IPS-11a (cell line): ENCODE data around the gene SPOCK3.

ENCODE experiments used
- H3K4me3 ChIP-seq: one replicate; pipeline ENCODE4 v1.5.1; 2013; ENCODE audit warnings: low read depth, low read length, control low read depth

SPOCK3 gene

GRCh38 chr4:167177925-167178324, 56.4 kb downstream of the SPOCK3 start:
- no peak overlapping the region for H3K4me3 ChIP-seq

- no peak overlapping the region for H3K4me3 ChIP-seq
These were observed 57.4 kb downstream of the SPOCK3 start for GRCh38 chr4:167176723-167177367.

- H3K4me3 ChIP-seq, result no peak overlapping the region
These were observed 62.4 kb downstream of the SPOCK3 start for GRCh38 chr4:167171928-167172327.

- H3K4me3 ChIP-seq, result no peak overlapping the region
These were observed 65.7 kb downstream of the SPOCK3 start for GRCh38 chr4:167168611-167169010.

- H3K4me3 ChIP-seq, result no peak overlapping the region
These were observed 83.7 kb downstream of the SPOCK3 start for GRCh38 chr4:167150587-167150986.

GRCh38 chr4:167144605-167145004, 89.7 kb downstream of the SPOCK3 start:
- no peak overlapping the region for H3K4me3 ChIP-seq

- H3K4me3 ChIP-seq, result no peak overlapping the region
These were observed 91.3 kb downstream of the SPOCK3 start for GRCh38 chr4:167143018-167143417.

GRCh38 chr4:167136270-167136669, 98.0 kb downstream of the SPOCK3 start:
- no peak overlapping the region for H3K4me3 ChIP-seq

GRCh38 chr4:167129146-167129545, 105.1 kb downstream of the SPOCK3 start:
- no peak overlapping the region for H3K4me3 ChIP-seq

GRCh38 chr4:167119392-167119791, 114.9 kb downstream of the SPOCK3 start:
- H3K4me3 ChIP-seq, result no peak overlapping the region

GRCh38 chr4:167117273-167117672, 117.0 kb downstream of the SPOCK3 start:
- H3K4me3 ChIP-seq, result no peak overlapping the region

- H3K4me3 ChIP-seq, result no peak overlapping the region
These were observed 119.8 kb downstream of the SPOCK3 start for GRCh38 chr4:167114416-167114971.

- no peak overlapping the region for H3K4me3 ChIP-seq
These were observed 122.7 kb downstream of the SPOCK3 start for GRCh38 chr4:167111622-167112021.

- no peak overlapping the region for H3K4me3 ChIP-seq
These were observed 123.2 kb downstream of the SPOCK3 start for GRCh38 chr4:167111092-167111491.

GRCh38 chr4:167109859-167110258, 124.4 kb downstream of the SPOCK3 start:
- no peak overlapping the region for H3K4me3 ChIP-seq

GRCh38 chr4:167105857-167106256, 128.4 kb downstream of the SPOCK3 start:
- H3K4me3 ChIP-seq, result no peak overlapping the region

GRCh38 chr4:167102475-167102874, 131.8 kb downstream of the SPOCK3 start:
- no peak overlapping the region for H3K4me3 ChIP-seq

GRCh38 chr4:167101035-167101434, 133.3 kb downstream of the SPOCK3 start:
- no peak overlapping the region for H3K4me3 ChIP-seq

- no peak overlapping the region for H3K4me3 ChIP-seq
These were observed 134.2 kb downstream of the SPOCK3 start for GRCh38 chr4:167100120-167100519.

- no peak overlapping the region for H3K4me3 ChIP-seq
These were observed 146.2 kb downstream of the SPOCK3 start for GRCh38 chr4:167088115-167088514.

GRCh38 chr4:167084321-167084720, 150.0 kb downstream of the SPOCK3 start:
- H3K4me3 ChIP-seq, result no peak overlapping the region

GRCh38 chr4:167079762-167080161, 154.5 kb downstream of the SPOCK3 start:
- H3K4me3 ChIP-seq, result no peak overlapping the region

GRCh38 chr4:167052631-167053091, 181.6 kb downstream of the SPOCK3 start:
- no peak overlapping the region for H3K4me3 ChIP-seq
